Peyer's patch (tissue), 4 donors: ENCODE data around the gene FLT3.

Experiments used
- POLR2A ChIP-seq, 2 donors: fragments of 450-650 bp; IDR thresholded peaks; one replicate each; pipeline ENCODE4 v1.5.1; 2017; ENCODE audit warnings: antibody characterized with exemption in 2 of 2, mild to moderate bottlenecking in 2 of 2, moderate library complexity in 2 of 2
- TF ChIP-seq, protein P1 (sequence below), 6 experiments: fragments of 450-650 bp in 4 of 6; fragments of 200-600 bp in 2 of 6; sonication (generic) in 1 of 6; IDR thresholded peaks; one replicate each; pipeline ENCODE4 v1.5.1; 2017 to 2019; ENCODE audit warnings: antibody characterized with exemption in 6 of 6, mild to moderate bottlenecking in 3 of 6, moderate library complexity in 1 of 6

DNA sequence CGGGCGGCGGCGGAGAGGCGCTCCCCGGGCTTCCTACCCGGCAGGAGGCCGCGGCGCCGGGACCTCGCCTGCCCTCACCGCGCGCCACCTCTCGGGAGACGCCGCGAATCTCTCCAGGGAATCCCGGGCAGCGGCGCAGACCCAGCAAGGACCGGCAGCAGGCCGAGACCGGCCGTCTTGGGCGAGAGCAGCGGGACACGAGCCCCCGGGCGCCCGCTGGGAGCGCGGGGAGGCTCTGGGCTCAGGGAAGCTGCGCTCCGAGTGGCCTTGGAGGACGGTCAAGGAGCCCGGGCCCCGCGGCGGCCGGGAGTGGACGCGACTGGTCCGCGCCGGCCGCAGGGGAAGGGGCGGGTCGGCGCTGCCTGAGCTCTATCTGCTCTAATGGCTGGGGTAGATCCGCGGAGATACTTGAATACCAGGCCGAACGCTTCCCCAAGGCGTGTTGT, 145.9 kb downstream of the FLT3 start:
- TF ChIP-seq, protein P1, sequence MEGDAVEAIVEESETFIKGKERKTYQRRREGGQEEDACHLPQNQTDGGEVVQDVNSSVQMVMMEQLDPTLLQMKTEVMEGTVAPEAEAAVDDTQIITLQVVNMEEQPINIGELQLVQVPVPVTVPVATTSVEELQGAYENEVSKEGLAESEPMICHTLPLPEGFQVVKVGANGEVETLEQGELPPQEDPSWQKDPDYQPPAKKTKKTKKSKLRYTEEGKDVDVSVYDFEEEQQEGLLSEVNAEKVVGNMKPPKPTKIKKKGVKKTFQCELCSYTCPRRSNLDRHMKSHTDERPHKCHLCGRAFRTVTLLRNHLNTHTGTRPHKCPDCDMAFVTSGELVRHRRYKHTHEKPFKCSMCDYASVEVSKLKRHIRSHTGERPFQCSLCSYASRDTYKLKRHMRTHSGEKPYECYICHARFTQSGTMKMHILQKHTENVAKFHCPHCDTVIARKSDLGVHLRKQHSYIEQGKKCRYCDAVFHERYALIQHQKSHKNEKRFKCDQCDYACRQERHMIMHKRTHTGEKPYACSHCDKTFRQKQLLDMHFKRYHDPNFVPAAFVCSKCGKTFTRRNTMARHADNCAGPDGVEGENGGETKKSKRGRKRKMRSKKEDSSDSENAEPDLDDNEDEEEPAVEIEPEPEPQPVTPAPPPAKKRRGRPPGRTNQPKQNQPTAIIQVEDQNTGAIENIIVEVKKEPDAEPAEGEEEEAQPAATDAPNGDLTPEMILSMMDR (IDR thresholded peaks at IDR 0.05): no peak
- peak; percentile 13 to 19 for TF ChIP-seq POLR2A (IDR thresholded peaks at IDR 0.05)
